Epithelial cell of prostate (primary cell): ENCODE results near the gene SLMAP.

Experiments
- DNase-seq: peaks from one replicate; pipeline ENCODE4 v3.0.0-alpha.2; 2011; ENCODE audit warnings: low read depth, low spot score
- H3K27ac ChIP-seq: fragments of 450-650 bp; 2 replicates; pipeline ENCODE4 v1.5.1; 2017; ENCODE audit warnings: mild to moderate bottlenecking

Gene SLMAP

DNA sequence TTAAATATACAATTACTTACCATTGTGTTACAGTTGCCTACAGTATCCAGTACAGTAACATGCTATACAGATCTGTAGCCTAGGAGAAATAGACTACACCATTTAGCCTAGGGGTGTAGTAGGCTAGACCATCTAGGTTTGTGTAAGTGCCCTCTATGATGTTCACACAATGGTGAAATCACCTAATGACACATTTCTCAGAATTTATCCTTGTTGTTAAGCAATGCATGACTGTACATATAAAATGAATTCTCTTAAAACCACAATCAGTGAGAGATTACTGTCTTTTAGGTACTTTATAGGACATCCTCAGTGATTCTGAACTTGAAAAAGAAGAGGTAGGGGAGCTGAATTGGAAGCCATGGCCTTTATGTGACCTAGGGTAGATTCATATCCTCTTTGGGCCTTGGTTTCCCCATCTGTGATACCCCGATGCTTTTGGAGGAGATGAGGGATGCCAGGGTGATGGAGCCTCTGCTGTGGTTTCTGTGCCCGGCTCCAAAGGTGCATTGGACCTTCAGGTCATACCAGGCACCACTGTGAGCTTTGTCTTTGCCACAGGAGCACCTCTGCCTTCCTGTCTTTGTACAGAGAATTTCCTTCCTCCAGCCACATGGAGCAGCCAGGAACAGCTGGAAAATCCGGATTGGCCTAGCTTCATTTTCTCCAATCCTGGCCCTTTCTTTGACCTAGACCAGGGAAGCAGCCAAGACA, 200.2 kb downstream of the SLMAP start:
- DNase-seq: peak; percentile 81
- peak overlapping the region; percentile 72 for H3K27ac ChIP-seq

DNA sequence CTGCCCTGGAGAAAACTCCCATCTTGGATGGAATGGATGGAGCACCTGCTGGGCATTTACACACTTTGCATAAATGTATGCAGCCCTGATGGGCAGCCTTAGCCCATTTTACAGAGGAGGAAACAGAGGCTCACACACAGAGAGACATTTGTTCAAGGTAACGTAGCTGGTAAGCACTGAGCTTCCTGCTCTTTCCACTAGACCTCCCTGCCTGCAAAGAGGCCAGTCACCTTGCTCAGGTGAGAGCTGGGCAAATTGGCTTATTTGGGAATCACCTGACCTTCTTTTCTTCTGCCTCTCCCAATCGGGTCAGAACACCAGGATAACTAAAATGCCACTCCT, 200.7 kb downstream of the SLMAP start:
- H3K27ac ChIP-seq: peak overlapping the region; percentile 72
- DNase-seq: no peak

DNA sequence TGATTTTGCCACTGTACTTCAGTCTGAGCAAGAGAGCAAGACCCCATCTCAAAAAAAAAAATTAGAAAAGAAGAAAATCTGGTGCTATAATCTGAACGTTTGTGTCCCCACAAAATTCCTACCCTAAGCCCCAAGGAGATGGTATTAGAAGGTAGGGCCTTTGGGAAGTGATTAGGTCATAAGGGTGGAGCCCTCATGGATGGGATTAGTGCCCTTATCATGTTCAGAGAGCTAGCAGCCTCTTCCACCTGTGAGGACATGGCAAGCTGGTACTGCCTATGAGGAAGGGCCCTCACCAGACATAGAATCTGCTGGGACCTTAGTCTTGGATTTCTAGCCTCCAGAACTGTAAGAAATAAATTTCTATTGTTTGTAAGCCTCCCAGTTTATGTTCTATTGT, 201.7 kb downstream of the SLMAP start:
- DNase-seq: no peak
- H3K27ac ChIP-seq: no peak overlapping the region

DNA sequence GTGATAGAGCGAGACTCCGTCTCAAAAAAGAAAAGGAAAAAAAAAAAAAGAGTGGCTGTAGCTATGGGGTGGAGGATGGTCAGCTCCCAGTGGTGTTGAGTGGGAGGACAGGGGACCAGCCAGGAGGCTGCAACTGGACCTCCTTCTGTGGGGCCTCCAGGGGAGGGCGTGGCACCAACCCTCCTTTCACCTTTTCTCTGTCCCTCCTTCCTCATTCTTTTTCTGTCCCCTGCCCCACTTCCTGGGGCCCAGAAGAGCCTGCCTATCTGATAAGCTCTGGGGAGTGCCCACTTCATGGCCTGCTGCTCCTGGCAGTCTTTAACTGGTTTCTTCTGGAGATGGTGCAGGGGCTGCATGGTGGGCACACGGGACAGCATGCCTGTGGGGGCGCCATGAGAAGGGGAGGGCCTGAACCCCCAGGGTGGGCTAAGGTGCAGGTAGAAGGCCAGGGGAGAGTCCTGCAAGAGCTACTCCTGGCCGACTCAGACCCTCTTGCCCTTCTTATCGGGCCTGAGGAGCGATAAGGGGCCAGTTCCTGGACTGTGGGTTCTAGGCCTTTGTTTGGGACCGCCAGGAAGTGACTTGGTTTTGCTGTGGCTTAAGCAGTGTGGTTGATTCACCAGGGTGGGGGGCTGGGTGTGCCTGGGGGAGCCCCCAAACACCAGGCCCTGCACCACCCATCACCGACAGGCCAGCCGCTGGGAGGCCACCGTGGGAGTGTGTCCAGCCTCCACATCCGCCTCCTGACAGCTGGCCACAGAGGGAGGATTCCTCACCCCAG, 202.7 kb downstream of the SLMAP start:
- DNase-seq: no peak
- H3K27ac ChIP-seq: peak overlapping the region; percentile 68

DNA sequence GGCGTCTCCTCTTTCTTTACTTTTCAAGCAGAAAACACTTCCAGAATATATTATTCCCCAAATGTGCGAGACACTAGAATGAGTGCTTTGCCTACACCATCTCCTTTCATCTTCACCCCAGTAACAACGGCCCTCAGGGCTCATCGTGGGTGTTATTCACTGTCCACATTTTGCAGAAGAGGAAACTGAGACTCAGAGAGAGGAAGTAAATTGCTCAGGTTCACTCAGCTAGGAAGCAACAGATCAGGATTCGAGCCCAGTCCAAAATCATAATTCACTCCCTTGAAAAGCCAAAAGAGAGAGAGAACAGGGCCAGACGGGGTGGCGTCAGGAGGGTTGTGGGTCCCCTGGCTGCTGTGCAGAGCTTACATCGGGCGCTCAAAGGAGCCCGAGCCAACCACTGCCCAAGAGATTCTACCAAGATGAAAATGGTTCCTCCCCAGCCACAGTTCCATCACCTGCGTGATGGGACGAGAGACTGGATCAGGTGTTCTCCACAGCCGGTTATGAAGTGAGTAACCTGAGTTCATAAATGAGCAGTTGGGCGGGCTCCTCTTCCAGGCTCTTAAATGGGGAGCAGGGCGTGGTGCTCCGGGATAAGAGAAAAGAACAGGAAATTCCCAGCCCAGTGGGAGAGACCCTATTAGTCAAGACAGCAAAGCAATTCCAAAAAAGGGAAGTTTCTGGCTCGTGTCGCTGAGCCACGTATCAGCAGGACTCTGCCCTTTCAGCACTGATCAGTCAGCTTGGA, 203.5 kb downstream of the SLMAP start:
- peak overlapping the region; percentile 68 for H3K27ac ChIP-seq
- DNase-seq: no peak

DNA sequence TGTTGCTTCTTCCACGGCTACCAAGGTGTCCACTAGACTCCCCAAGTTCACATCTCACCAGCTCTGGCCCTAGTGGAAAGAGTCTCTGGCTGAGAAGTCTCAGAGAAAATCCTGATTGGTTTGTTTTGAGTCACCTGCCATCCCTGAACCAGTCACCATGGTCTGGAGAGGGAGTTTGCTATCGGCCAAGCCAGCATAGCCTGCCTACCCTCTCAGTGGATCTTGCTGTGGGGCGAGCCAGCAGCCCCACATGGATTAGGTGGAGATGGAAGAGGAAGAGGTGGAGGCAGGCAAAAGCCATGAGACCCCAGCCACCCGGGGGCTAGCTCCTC, 204.0 kb downstream of the SLMAP start:
- DNase-seq: no peak
- peak overlapping the region; percentile 68 for H3K27ac ChIP-seq

DNA sequence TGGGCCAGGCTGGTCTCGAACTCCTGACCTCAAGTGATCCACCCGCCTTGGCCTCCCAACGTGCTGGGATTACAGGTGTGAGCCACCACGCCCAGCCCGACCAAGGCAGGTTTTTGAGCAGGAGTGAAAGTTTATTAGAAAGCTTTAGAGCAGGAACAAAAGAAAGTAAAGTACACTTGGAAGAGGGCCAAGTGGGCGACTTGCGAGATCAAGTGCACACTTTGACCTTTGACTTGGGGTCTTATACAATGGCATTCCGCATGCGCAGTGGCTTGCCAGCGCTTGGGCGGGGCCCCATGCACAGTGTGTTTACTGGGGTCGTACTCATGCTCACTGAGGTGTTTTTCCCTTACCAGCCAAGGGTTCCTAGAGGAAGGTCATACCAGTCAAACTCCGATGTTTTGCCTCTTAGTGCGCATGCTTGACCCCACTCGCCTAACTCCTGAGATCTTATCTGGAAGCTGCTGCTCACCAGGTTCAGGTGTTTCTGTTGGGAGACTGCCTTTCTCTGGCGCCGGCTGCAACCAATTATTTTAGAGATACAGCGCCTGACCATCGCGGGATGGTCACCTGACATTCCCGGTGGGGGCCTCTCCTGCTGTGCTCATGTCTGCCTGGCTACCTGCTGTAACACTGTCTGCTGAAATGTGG, 205.2 kb downstream of the SLMAP start:
- no peak overlapping the region for H3K27ac ChIP-seq

DNA sequence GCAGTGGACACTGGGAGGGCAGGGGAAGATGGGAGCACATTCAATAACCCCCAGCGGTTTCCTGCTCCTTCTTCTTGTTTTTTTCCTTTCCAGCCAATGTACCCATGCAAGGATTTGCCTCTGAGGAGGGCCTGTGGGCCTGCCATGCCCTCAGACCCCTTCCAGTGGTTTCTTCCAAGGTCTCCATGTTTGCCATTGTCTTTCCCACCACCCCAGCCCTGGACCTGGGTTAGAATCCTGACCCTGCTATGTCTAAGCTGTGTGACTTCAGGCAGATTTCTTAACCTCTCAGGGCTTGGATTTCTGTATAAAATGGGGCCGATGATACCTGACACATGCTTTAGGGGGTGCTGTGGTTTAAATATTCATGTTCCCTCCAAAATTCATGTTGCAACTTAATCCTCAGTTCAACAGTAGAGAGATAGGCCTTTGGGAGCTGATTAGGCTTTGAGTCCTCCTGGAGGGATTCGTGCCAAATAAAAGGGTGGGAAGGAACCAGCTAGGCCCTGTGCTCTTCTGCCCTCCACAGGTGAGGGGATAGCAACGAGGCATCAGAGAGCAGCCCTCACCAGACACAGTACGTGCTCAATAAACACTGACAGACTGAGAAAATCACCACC, 205.8 kb downstream of the SLMAP start:
- DNase-seq: no peak

More for the DNA sequence above, 205.2 kb downstream of the SLMAP start:
- no peak for DNase-seq

DNA sequence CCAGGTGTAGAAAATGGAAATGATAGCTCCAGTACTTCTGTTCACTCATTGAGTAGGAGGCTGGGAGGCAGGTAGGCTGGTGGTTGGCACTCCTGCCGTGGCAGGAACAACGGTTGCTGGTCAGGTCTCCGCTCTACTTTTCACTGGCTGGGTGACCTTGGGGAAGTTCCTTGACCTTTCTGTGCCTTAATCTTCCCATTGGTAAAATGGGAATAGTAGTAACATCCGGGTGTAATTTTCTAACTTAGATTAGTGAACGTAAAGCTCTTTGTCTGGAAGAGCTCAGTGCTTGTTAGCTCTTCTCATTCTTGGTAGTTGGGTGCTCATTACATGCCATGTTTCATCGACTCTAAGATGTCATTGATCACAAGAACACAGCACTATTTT, 206.3 kb downstream of the SLMAP start:
- DNase-seq: no peak
- peak overlapping the region; percentile 32 for H3K27ac ChIP-seq

More for the DNA sequence above, 205.8 kb downstream of the SLMAP start:
- H3K27ac ChIP-seq: peak overlapping the region; percentile 32

DNA sequence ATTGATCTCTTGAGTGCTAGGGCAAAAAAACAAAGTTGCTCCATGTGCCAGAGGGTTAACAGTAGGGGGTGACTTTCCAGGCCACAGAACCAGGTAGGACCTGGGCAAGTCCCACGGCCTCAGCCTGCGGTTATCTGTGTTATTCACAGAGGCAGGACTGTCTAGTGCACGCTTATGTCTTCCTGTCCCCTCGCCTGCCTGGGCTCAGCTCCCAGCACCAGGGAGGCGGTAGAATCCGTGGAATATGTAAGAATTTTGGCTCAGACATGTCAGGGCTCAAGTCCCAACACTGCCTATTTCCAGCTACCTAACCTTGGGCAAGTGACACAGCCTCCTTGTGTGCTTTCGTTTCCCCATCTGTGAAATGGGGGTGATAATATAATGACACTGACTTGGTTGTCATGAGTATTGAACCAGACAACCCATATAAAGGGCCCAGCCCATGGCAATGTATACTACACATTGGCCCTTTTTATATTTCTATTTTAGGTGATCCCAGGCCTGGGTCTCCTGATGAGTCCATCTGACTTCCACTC, 207.8 kb downstream of the SLMAP start:
- peak overlapping the region; percentile 58 for H3K27ac ChIP-seq

DNA sequence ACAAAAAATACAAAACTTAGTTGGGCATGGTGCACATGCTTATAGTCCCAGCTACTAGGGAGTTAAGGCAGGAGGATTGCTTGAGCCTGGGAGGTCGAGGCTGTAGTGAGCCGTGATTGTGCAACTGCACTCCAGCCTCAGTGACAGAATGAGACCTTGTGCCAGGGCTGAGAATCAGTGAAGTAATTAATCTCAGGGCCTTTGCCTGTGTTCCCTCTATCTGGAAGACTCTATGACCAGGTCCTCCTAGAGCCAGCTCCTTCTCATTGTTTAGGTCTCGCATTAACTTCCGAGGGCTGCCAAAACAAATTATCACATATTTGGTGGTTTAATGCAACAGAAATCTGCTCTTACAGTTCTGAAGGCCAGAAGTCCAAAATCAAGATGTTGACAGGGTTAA, 210.7 kb downstream of the SLMAP start:
- no peak for DNase-seq
- peak overlapping the region; percentile 11 for H3K27ac ChIP-seq

More for the DNA sequence above, 207.8 kb downstream of the SLMAP start:
- no peak for DNase-seq

DNA sequence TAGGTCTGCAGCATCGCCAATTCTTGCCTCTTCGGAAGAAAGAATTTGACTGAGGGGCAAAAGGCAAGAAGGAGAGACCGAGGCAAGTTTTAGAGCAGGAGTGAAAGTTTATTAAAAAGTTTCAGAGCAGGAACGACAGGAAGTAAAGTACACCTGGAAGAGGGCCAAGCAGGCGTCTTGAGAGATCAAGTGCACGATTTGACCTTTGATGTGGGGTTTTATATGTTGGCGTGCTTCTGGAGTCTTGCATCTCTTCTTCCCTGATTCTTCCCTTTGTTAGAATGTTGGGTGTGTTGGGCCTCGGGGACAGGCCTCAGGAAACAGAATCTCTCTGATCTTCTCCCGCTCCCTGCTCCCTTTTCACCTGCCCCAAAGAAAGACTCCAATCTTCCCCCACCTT, 211.5 kb downstream of the SLMAP start:
- DNase-seq: no peak
- peak overlapping the region; percentile 11 for H3K27ac ChIP-seq

DNA sequence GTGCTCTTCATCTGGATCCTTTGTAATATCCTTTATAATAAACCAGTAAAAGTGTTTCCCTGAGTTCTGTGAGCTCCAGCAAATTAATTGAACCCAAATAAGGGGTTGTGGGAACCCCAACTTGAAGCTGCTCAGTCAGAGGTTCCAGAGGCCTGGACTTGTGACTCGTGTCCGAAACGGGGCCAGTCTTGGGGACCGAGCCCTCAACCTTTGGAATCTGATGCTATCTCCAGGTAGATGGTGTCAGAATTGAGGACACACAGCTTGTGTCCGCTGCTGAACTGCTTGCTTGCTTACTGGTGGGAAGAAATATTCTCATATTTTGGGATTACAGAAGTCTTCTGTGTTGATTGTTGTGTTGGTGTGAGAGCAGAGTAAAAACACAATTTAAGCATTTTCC, 212.4 kb downstream of the SLMAP start:
- peak overlapping the region; percentile 100 for H3K27ac ChIP-seq

DNA sequence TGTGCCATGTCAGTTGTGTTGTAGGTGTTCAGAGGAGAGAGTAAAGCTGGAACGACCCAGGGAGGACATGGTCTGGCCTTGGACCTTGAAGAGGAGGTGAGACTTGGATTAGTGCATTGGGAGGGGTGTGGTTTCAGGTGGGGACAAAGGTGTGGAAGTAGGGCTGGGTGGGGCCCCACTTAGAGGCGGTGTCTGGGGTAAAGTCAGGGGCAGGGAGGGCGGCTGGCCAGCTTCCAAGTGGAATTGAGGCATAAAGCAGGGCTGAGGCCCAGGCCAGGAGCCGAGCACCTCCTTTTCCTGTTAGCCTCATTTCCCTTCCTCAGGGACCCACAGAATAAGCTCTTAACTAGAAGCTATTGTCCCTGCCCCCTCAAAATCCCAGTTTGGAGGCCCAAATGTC, 215.9 kb downstream of the SLMAP start:
- DNase-seq: no peak
- peak overlapping the region; percentile 100 for H3K27ac ChIP-seq

More for the DNA sequence above, 212.4 kb downstream of the SLMAP start:
- no peak for DNase-seq

DNA sequence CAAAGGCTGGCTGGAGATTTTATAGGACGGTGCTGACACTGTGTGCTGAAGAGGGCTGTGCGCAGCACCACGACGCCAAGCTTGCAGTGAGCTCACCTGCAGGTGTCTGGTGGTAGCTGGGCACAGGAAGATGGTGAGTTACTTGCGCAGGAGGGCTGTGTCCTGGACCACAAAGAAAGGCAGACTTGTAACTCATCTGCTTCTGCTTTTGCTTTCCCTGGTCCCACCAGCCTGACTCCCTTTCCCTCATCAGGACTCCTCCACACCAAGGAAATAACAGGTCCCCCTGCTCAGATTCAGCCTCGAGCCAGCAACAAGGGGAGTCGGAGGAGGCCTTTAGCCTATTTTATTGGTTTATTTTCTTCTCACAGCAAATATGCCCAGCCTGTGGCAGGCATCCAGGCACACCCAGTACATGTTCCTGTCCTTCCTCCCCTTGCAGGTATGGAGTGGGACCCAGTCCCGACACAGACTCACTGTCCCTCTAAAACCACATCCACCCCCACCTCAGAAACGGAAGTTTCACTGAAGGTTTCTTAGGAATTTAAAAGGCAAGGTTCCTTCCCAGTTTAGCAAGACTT, 216.5 kb downstream of the SLMAP start:
- peak overlapping the region; percentile 100 for H3K27ac ChIP-seq
- no peak for DNase-seq

DNA sequence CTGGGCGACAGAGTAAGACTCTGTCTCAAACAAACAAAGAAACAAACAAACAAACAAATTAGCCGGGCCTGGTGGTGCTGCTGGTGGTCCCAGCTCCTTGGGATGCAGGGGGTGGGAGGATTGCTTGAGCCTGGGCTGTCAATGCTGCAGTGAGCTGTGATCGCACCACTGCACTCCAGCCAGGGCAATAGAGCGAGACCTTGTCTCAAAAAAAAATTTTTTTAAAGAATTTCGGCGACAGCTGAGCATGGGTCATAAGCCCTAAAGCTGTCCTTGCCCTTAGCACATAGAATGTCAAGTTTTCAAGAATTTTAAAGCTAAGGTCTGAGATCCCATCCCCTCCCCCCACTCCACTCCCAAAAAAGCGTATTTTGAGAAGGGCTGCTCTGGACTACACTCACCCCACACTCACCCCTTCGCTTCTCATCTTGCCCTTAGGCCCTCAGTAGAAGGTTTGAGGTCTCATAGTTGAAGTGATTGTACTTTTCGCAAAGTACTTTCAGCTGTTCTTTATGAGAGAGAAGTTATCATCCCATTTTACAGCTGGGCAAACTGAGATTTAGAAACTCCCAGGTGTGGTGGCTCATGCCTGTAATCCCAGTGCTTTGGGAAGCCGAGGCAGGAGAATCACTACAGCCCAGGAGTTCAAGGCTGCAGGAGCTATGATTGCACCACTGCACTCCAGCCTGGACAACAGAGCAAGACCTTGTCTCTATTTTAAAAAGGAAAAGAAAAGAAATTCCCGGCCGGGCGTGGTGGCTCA, 217.8 kb downstream of the SLMAP start:
- H3K27ac ChIP-seq: peak overlapping the region; percentile 100

DNA sequence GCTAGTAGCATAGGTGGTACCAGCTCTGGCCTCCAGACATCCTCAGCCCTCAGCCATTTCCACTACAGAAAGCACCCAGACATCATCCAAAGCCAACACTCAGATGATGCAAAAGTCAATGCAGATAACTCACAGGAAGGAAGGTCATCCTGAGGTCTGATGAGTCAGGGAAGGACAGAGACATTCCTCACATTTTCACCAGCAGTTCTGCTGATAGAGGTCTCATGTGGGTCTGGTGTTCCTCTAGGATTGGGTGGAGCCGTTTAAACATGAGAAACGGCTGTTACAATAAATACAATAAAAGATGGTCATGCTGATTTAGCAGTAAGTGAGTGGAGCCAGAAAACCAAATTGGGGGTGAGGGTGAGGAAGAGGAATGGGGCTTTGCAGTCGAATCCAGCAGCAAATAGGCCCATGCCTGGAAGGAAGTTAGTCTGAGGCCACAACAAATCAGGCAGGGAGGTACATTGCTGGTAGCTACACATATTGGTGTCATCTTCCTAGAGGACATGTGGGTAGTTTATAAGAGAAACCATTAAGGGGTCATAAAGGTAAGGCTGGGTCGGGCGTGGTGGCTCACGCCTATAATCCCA, 218.8 kb downstream of the SLMAP start:
- H3K27ac ChIP-seq: peak overlapping the region; percentile 100
- DNase-seq: no peak

More for the DNA sequence above, 217.8 kb downstream of the SLMAP start:
- DNase-seq: no peak

DNA sequence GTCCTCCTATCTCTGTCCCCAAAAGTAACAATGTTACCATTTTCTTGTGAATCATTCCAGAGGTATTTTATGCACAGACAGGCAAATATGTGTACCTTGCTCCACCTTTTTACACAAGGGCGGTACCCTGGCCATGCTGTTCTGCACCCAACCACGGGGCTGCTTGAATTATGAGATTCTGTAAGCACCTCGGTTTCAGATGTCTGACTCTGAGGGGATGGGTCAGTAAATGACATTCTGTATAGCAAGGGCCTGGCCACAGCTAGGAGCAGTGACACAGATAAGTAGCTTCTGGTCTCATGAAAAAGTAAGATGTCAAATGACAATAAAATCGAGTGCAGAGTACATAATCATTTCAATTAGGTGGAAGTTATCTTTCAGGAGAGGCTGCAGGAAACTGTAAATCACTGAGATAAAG, 221.7 kb downstream of the SLMAP start:
- peak overlapping the region; percentile 100 for H3K27ac ChIP-seq
- no peak for DNase-seq
